AG10803 (cell line): ENCODE results near the gene KRTAP2-2.
"Not testable (repeated sequence)": the region's sequence is repeated elsewhere in the genome, so short reads cannot be mapped to it uniquely, and the experiment has no call there.

Experiments used
- DNase-seq: peaks from one replicate; pipeline ENCODE4 v3.0.0; 2010; ENCODE audit warnings: low read depth
- H3K4me3 ChIP-seq: 2 replicates; pipeline ENCODE4 v1.5.1; 2011; ENCODE audit warnings: mild to moderate bottlenecking, low read length, control low read depth
- CTCF ChIP-seq: conservative IDR thresholded peaks from 2 replicates; pipeline ENCODE4 v1.5.1; 2011; ENCODE audit warnings: mild to moderate bottlenecking, low read length, control low read depth, inconsistent platforms

KRTAP2-2 gene

DNA sequence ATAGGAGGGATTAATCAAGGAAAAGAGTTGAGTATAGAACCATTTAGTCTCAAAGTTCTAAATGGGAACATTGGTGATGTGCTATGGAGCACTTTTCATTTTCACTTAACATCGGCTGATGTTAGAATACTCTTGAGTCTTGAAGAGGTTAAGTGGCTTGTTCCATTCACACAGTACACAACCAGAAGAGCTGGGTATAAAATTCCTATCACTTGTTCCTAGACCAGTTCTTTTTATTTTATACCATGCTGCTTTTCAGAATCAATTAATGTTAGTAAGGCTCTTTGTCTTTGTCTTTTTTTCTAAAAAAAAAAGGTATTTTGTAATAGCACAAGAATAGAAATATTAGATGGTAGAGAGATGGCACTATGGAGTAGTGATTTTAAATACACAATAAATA, 12.1 kb downstream of the KRTAP2-2 start:
- DNase-seq: no peak
- H3K4me3 ChIP-seq: no peak overlapping the region
- no peak for TF ChIP-seq CTCF

DNA sequence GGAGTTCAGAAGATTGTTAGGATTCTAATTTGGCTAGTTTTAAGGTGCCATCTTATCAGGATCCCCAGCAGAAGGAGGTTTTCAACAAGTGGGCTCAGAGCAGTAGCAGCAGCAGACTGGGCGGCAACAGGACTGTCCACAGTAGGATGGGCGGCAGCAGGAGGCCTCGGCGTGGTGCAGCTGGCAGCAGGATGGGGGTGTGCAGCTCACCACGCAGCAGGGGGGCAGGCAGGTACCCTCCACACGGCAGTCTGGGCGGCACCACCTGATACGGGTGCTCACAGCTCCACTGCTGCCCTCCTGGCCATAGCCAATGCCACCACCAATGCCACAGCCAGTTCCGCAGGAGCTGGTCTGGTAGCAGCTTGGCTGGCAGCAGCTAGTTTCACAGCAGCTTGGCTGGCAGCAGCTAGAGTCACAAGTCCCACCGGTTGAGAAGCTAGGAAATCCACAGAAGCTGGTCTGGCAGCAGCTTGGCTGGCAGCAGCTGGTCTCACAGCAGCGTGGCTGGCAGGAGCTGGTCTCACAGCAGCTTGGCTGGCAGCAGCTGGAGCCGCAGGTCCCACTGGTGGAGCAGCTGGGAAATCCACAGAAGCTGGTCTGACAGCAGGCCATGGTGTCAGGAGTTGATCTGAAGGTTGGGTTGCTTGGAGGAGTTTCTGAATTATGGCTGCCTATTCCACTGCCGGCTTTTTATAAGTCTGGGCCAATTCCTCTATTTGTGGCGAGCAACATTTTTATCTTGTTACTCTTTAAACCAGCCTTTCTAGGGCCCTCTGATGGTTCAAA, 14.1 kb downstream of the KRTAP2-2 start, which contains the start of gene KRTAP1-1:
Gene KRTAP1-1 (minus strand): TSS at position 668 of the 789 bp plus-strand sequence. CDS start 53 bp downstream, at position 615.
- peak; percentile 65 for DNase-seq
- H3K4me3 ChIP-seq: not testable (repeated sequence)
- peak; percentile 36 for TF ChIP-seq CTCF

DNA sequence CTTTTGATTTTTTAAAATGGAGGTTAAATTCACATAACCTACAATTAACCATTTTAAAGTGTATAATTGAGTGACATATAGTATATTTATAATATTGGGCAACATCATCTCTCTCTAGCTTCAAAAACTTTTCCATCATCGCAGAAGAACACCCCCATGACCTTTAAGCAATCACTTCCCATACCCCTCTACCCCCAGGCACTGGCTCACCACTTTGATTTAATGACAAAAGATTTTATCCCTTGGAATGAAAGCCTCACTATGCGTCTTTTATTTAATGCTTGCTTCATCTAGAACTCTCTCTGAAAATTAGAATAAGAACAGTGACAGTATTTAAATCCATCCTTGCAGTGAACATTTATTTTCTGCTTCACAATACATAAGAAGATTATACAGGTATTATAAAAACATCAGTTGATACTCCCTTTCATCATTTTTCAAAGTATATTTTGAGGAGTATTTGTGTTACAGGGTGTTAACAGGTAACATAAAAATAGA, 17.1 kb downstream of the KRTAP2-2 start:
- no peak overlapping the region for H3K4me3 ChIP-seq
- no peak for DNase-seq
- no peak for TF ChIP-seq CTCF

DNA sequence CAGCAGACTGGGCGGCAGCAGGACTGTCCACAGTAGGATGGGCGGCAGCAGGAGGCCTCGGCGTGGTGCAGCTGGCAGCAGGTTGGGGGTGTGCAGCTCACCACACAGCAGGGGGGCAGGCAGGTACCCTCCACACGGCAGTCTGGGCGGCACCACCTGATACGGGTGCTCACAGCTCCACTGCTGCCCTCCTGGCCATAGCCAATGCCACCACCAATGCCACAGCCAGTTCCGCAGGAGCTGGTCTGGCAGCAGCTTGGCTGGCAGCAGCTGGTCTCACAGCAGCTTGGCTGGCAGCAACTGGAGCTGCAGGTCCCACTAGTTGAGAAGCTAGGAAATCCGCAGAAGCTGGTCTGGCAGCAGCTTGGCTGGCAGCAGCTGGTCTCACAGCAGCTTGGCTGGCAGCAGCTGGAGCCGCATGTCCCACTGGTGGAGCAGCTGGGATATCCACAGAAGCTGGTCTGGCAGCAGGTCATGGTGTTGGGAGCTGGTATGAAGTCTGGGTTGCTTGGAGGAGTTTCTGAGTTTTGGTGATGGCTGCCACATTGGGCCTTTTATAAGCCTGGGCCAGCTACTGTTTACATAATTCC, 20.6 kb downstream of the KRTAP2-2 start, which contains the start of gene KRTAP1-3:
Gene KRTAP1-3 (minus strand): TSS at position 529 of the 590 bp plus-strand sequence. CDS start 53 bp downstream, at position 476.
- not testable (repeated sequence) for H3K4me3 ChIP-seq, DNase-seq

DNA sequence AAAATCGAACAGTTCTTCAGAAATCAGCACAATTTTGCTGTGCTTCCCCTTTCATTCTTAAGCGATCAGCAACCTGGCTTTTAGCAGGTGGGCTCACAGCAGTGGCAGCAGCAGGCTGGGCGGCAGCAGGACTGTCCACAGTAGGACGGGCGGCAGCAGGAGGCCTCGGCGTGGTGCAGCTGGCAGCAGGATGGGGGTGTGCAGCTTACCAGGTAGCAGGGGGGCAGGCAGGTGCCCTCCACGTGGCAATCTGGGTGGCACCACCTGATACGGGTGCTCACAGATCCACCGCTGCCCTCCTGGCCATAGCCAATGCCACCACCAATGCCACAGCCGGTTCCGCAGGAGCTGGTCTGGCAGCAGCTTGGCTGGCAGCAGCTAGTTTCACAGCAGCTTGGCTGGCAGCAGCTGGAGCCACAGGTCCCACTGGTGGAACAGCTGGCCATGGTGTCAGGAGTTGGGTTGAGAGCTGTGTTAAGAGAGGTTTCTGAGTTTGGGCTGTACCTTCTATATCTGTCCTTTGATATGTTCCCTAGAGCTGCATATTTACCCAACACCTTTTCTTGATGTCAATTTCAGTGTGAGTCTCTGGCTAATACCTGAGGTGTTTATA, 25.3 kb downstream of the KRTAP2-2 start, which contains the start of gene KRTAP1-4:
Gene KRTAP1-4 (minus strand): TSS at position 563 of the 613 bp plus-strand sequence. CDS start 117 bp downstream, at position 446.
- H3K4me3 ChIP-seq: no peak within 1 kb of the TSS
- TF ChIP-seq CTCF: no peak
- DNase-seq: no peak

- peak; percentile 95 for DNase-seq
- no peak for TF ChIP-seq CTCF
- no peak within 1 kb of the TSS for H3K4me3 ChIP-seq
These were observed 28.1 kb downstream of the KRTAP2-2 start, which contains the start of gene KRTAP1-5 for GRCh38 chr17:41026715-41027471. KRTAP1-5 (minus strand) TSS chr17:41027208; CDS start chr17:41027155, 53 bp downstream.
